ENCODE data around the gene TM4SF18.

Gene TM4SF18

DNA sequence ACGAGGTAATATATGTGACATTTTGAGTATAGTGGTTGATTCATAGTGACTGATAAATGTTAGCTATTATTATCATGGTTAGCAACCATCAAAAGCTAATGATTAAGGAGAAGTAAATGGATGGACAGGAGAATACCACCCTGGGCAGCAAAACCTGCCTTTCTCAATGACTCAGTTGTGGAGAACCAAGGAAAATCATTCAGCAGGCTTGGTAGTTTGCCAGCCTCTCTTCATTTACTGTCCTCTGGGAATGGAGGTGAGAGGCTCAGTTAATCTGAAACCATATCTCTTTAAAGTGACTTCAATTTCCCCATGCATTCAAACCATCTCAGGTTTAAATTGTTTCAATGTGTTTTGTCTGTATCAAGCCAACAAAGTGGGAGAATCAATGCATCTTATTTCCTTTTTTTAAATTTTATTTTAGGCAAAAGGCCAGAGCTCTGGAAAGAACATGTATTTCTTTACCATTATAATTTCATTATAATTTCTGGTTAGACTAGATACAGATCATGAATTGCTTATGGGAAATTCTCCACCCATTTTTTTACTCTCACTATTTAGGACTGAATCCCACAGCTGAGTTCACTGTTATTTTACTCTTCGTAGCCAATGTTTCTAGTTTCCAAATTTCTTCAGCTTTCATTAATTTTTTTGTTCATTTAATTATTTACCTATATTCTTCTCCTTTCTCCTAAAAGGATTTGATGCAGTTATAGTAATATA, 2.7 kb downstream of the TM4SF18 start:
- DNase-seq (ENCODE audit: low read depth in 2 of 2), result no peak

DNA sequence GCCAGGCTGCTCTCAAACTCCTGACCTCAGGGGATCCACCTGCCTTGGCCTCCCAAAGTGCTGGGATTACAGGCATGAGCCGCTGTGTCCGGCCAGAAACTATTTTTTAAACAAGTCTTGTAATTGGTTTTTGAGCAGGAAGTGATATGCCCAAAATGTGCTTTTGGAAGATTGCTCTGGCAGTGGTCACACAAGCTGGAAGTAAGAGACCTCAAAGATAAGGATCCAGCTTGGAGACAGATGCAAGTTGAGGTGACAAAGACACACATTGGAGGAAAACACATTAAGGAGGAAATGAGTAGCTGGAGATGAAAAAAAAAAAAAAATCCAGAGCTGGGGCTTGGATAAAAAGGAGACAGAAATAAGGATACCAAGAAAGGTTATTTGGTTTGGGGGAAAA, 6.3 kb downstream of the TM4SF18 start:
- no peak for DNase-seq (ENCODE audit: low read depth in 2 of 2)

DNA sequence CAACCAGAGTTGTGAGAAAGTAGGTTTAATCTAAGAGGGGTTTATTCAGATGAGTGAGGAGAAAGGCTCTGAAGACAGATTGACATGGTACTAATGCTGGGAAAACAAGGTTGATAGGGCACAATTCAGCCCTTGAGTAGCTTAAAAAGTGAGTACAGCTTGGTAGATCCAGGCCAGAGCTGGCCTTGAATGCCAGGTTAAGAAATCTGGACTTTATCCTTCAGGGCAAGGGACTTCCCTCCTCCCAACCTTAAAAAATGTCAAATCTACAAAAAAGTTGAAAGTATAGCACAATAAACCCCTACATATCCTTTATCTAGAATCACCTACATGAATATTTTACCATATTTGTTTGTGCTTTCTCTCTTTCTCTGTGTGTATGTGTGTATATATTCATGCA, 7.9 kb downstream of the TM4SF18 start:
- no peak for DNase-seq (ENCODE audit: low read depth in 2 of 2)

DNA sequence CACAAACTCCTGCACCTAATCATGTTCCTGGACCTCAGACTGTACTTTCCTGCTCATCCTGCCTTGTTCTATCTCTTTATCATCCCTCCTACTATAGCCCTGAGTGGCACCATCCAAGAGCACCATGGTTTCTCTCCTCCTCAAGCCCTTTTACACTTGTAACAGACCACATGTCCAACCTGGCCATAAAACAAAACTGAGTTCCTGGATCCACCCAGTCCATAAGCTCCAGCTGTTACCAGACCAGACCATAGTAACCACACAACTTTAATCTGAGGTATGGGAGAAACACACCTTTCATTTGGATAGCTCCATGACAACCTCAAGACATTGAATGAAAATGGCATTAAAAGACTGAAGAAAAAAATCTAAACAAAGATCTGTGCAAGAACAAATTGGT, 9.1 kb downstream of the TM4SF18 start:
- no peak for DNase-seq (ENCODE audit: low read depth in 2 of 2)

DNA sequence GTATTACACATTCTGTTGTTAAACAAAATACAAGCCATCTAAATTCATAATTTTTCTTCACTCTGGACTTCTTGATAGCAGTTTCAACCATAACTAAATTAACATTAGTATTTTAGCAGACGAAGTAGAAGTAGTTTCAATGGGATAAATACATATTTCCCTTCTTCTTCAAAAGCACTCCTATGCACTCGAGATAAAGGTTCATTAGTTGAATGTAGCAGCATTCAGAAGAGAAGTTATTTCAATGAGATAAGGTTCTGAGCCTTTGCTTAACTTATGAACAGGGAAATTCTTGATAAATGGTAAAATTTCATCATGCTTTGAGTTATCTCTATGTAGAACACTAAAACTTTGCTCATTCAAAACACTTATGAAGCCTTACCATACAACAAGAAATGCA, 11.8 kb downstream of the TM4SF18 start:
- DNase-seq (ENCODE audit: low read depth in 2 of 2), result no peak

DNA sequence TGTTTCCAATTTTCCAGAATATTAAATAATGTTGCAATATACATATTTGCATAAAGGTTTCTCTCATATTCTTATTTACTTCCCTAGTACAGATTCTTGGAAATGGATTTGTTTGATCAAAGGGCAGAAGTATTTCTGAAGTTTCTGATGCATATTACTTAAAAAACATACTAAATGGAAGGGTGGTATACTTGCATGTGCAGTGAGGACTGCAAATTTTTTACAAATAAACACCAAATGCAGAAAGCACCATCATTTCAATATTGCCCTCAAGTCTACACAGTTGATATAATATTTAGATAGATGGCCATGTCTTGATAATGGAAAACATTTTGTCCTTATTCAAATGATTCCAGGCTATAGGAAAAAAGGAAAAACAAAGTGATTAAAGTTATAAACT, 12.3 kb downstream of the TM4SF18 start:
- DNase-seq (ENCODE audit: low read depth in 2 of 2), result no peak

DNA sequence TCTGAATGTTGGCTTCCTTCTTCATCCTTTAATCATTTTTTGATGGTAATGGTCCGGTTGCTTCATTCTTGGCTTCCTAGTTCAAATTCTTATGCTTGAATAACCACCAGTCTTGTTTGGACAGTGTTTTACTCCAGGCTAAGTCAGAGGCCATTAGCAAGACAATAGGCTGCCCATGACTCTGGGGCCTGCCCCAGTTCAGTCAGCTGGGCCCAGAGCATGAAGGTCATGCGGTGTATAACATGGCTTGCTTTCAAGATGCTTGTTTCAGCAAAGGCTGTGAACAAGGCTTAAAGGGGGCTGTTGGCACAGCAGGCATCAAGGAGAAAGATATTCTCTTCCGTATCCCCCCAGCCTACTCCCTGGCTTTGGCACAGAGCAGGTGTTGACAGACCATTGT, 13.7 kb downstream of the TM4SF18 start:
- DNase-seq (ENCODE audit: low read depth in 2 of 2), result no peak

DNA sequence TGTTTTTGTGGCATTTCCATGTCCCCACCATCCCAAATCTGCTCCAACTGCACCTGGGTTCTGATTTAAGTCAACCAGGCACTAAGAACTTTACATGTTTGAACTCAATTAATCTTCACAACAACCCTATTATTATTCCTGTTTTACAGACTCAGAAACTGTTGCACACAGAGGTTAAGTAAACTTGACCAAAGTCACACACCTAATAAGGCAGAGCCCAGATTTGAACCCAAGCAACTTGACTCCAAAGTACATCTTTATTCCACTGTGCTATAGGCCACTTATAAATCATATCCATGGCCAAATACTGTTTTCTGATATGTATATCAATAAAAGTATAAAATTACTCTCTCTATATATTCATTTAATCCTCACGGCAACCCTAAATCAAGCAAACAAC, 16.4 kb downstream of the TM4SF18 start:
- no peak for DNase-seq (ENCODE audit: low read depth in 2 of 2)

DNA sequence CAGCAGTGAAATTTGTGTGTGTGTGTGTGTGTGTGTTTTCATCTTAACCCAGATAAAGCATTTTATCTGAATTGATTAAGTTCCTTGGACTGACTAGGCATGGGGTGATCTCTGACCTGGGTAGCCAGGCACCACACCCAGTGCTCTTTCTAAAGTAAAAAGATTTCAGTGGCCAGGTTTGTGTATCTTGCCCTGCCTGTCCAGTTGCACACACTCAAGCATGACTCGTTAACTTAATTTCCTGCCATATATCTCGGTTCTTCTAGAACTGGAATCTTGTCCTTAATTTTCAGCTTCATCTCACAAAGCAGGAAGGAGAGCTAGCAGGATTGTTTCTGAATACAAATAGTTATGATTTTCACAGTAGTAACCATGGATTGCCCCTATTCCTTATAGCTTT, 17.0 kb downstream of the TM4SF18 start:
- DNase-seq (ENCODE audit: low read depth in 2 of 2), result no peak

DNA sequence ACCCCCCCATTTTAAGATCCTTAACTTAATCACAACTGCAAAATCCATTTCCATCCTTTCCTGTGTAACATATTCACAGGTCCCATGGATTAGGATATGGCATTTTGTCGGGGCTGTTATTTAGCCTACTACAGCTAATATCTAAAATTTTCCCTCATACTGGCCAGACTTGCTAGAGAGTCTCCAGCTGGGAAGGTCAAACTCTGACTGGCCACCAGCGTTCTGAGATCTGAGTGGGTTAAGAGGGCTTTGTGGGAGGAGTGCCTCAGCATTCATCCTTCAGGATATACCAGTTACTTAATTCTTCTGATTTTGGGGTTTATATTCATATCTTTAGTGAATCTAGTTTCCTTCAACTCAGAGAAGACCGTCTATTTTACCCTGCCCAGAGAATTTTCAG, 17.7 kb downstream of the TM4SF18 start:
- DNase-seq (ENCODE audit: low read depth in 2 of 2), result no peak

DNA sequence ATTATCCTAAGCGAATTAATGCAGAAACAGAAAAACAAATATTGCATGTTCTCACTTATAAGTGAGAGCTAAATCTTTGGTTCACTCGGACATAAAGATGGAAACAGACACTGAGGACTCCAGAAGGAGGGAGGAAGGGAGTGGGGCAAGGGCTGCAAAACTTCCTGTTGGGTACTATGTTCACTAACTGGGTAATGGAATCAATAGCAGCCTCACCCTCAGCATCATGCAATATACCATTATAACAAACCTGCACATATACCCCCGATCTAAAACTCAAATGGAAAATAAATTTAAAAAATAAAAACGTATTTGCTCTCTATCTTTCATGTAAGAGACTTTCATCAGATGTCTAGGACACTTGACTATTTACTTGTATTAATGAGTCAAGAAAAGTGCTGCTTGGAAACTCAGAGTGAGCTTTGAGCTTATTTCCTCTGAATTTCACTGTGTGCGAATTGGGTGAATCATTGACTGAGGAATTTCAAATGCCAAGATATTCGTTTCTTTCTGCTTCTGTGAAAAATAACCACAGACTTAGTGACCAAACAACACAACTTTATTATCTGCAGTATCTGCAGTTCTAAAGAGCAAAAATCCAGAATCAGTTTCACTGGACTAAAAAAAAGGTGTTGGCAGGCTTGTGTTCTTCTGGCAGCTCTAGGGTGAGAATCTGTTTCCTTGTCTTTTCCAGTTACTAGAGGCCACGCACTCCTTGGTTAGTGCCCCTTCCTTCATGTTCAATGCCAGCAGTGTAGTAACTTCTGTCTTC, 18.4 kb downstream of the TM4SF18 start:
- DNase-seq (ENCODE audit: low read depth in 2 of 2), result no peak

DNA sequence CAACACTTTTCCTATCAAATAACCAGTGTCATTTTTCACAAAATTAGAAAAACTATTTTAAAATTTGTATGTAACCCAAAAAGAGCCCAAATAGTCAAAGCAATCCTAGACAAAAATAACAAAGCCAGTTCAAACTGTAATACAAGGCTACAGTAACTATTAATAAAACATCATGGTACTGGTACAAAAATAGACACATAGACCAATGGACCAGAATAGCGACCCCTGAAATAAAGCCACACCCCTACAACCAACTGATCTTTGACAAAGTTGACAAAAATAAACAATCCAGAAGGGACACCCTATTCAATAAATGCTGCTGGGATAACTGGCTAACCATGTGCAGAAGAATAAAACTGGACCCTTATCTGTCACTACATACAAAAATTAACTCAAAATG, 19.9 kb downstream of the TM4SF18 start:
- no peak for DNase-seq (ENCODE audit: low read depth in 2 of 2)

DNA sequence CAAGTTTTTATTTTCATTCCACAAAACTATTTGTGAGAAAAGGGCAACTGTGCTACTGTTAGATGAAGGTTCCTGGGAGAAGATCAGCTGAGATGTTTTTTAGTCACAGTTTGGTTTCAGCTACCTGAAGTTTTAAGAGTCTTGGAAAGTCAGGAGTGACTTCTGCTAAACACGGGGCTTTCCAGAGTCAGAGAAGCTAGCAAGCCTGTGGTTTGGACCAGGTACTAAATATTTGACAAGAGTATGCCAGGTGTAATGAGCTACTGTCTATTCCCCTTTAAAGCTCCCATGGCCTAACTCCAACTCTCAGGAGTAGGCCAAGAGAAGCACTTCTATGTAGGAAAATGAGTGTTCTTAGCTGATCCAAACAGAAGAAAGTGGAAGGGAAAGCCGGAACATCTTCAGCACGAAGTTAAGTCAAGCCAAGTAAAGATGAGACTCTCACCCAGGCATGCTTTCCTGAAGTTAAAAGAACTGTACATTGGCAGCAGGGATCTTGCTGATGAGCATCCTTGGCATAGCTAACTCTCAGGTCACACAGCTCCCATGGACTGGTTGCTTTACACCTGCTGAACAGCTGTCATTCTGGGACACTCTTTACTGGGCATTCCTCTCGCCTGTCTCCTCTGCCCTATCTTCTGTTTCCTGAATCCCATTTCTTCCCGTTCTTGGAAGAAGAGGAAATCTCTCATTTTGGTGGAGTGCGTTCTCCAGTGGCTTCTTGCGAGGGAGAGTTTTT, 22.5 kb downstream of the TM4SF18 start:
- no peak for DNase-seq (ENCODE audit: low read depth in 2 of 2)

DNA sequence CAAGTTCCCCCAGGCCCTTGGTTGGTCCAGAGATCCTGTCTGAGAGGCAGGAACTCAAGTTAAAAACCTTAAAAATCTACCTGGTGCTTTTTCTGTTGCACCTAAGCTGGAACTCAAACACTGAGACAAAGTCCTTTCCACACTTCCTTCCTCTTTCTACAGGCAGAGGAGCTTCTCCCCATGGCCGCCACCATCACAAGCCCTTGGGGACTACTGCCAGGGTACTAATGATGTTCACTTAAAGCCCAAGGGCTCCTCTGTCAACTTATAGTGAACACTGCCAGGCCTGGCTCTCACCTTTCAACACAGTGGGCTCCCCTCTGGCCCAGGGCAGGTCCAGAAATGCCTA, 26.0 kb downstream of the TM4SF18 start:
- DNase-seq (ENCODE audit: low read depth in 2 of 2), result no peak

DNA sequence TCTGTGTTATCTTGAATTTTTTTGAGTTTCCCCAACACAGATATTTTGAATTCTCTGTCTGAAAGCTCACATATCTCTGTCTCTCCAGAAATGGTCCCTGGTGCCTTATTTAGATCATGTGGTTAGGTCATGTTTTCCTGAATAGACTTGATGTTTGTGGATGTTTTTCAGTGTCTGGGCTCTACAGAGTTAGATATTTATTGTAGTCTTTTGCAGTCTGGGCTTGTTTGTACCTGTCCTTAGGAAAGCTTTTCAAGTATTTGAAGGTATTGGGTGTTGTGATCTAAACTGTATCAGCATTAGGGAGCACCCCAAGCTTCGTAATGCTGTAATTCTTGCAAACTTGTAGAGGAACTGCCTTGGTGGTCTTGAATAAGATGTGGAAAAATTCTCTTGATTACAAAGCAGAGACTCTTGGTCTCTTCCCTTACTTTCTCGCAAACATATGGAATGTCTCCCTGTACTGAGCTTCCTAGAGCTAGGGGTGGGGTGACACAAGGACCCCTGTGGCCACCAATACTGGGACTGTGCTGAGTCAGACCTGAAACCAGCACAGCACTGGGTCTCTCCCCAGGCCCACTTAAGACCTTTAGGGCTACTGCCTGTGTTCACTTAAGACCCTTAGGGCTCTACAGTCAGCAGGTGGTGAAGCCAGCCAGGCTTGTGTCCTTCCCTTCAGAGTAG, 26.5 kb downstream of the TM4SF18 start:
- DNase-seq (ENCODE audit: low read depth in 2 of 2), result no peak

DNA sequence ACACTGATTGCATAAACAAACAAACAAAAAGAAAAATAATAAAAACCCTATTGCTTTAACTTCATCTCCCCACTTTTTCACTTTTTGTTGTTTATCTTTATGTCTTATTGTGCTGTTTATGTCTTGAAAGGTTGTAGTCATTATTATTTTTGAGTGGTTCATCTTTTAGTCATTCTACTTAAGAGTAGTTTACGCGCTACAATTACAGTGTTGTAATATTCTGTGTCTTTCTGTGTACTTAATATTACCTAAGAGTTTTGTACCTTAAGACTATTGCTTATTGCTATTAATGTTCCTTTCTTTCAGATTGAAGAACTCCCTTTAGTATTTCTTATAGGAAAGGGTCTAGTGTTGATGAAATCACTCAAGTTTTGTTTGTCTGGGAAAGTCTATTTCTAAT, 28.1 kb downstream of the TM4SF18 start:
- DNase-seq (ENCODE audit: low read depth in 2 of 2), result no peak

DNA sequence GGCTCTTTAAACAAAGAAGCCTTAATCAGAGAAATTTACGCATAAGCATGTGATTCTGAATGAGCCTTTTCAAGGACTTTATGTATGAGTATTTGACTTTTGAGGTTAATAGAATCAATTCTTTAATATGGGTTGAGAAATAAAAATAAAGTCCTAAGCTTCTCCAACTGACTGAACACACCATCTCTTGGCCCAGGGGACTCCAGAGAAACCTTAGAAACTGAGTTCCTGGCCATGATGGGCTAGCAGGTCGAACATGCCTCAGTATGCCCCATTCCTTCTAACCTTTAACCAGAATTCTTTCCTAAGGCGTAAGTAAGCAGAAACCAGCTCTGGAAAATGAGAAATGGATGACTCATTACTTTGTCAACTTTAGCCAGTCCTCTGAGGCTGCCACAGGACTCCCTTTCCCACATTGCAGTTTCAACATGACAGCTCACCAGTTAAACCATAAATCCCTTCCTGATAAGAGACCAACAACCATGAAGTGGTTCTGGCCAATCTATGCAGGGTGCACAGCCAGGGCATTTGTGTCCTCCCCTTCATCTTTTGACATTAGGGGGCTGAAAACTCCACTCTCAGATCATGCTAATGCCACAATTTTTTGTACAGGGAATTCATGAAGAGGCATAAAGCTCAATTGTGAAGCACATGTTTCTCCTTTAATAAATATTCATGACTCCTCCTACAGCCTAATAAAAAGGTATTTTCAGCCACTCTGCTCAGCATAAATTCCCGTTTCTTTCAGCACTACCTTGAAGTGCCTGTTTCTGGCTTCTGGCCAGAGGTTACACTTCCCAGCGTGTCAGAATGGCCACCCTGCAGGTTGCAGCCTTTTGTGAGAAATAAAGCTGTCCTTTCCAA, 33.3 kb downstream of the TM4SF18 start:
- no peak for DNase-seq (ENCODE audit: low read depth in 2 of 2)

DNA sequence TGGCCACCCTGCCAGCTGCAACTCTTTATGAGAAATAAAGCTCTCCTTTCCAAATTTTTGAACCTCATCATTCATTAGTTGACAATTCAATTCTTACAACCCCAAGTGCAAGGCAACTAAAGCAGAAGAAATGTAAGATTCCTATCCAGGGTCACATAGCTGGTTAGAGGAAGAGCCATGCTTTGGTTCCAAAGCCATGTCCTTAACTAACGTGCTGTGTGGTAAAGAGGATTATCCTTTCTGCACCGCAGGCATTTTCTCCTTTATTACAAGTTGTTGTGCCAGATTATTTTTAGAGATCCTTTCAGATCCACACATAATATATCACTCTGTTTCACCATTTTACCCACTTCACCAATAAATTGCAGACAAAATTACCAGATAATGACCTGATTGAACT, 36.5 kb downstream of the TM4SF18 start:
- DNase-seq (ENCODE audit: low read depth in 2 of 2), result no peak

DNA sequence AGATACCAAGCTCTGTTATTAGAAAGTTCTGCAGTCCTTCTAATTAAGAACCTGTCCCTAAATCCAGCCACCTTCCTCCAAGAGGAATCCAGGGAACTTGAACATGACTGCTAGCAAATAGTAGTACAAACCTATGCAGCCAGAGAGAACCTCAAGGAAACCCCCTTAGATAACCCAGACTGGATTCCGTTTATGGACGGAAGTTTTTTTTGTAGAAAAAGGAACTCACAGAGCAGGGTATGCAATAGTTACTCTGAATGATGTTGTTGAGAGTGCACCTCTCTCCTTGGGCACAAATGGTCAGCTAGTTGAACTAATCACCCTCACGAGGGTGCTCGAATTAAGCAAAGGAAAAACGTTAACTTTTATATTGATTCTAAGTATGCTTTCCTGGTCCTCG, 40.8 kb downstream of the TM4SF18 start:
- DNase-seq (ENCODE audit: low read depth in 2 of 2), result no peak

DNA sequence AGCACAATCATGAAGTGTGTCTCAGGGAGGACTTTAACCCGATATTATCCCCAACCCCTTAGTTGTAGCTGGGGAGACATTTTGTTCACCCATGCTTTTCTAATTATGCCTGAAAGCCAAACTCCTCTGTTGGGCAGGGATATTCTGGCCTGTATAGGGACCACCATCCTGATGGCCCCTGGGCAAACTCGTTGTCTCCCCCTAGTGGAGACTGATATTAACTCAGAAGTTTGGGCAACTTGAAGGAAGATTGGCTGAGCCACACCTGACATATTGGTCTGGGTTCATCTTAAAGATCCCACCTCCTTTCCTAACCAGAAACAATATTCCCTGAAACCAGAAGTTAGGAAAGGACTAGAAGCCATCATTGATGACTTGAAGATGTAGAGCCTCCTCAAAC, 42.3 kb downstream of the TM4SF18 start:
- DNase-seq (ENCODE audit: low read depth in 2 of 2), result no peak

DNA sequence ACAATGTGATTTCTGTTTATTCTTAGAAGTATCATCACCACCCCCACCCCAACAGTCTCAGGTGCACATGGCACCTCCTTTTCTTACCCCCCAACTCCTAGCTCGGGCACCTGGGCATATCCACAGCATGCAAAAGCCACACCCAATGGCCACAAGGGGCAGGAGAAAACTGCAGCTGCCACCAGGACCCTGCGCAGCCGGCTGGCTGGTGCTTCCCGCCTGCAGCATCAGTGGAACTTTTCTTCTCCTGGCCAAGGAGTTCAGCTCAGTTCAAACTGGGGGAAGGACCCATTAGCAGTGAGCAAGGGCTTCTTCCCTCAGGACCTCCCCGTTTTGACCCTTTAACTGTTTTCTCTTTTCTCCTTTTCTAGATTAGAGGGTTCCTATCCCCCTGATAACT, 44.8 kb downstream of the TM4SF18 start:
- no peak for DNase-seq (ENCODE audit: low read depth in 2 of 2)

Data from stimulated activated CD8-positive, alpha-beta memory T cell treated with anti-CD3 and anti-CD28 coated beads, Interleukin-2, amount 100 ng/mL, for 1 hour (primary cell).